ENCODE results near the gene AGBL1.
A peak's percentile ranks its signal among the peaks of the same experiment; 100 is the strongest.

The AGBL1 gene

DNA sequence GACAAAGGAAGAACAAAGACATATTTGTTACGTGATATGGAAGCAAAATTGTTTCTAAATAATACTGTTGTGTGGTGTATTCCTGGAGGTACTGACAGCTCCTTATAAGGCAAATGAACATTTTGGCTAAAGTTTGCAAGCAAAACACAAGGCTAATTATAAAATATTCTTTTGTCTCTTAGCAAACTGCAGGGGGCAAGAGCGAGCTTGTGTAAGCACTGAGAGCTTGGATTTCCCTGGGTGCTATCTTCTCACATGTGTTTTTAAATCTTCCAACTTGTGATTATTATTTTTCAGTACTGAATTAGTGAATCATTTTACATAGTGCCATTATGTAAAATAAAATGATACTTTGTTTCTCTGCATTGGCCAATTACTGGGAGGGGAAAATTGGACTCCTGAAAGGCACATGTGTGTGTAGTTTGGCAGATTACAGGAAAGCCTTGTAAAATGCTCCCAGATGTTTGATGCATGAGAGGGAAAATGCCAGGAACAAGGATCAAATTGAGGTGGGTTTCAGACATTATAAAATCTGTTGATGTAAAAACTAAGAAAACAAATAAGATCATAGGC, 611.5 kb downstream of the AGBL1 start:
- no peaks in the 10 kb centered on the region for H3K36me3 Mint-ChIP-seq (ENCODE audit: low read depth)
- no peaks in the 10 kb centered on the region for H3K4me1 Mint-ChIP-seq
- H3K9me3 Mint-ChIP-seq, result no peaks in the 10 kb centered on the region
- no peaks in the 10 kb centered on the region for H3K27me3 Mint-ChIP-seq (ENCODE audit: low read depth)
- H3K27ac Mint-ChIP-seq, result no peak overlapping the region
- no peak overlapping the region for H3K4me3 Mint-ChIP-seq
- TF ChIP-seq, protein P1, sequence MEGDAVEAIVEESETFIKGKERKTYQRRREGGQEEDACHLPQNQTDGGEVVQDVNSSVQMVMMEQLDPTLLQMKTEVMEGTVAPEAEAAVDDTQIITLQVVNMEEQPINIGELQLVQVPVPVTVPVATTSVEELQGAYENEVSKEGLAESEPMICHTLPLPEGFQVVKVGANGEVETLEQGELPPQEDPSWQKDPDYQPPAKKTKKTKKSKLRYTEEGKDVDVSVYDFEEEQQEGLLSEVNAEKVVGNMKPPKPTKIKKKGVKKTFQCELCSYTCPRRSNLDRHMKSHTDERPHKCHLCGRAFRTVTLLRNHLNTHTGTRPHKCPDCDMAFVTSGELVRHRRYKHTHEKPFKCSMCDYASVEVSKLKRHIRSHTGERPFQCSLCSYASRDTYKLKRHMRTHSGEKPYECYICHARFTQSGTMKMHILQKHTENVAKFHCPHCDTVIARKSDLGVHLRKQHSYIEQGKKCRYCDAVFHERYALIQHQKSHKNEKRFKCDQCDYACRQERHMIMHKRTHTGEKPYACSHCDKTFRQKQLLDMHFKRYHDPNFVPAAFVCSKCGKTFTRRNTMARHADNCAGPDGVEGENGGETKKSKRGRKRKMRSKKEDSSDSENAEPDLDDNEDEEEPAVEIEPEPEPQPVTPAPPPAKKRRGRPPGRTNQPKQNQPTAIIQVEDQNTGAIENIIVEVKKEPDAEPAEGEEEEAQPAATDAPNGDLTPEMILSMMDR (IDR thresholded peaks at IDR 0.05; ENCODE audit: unreplicated experiment in 3 of 3), result peak in 1 of 3 experiments; percentile 11

DNA sequence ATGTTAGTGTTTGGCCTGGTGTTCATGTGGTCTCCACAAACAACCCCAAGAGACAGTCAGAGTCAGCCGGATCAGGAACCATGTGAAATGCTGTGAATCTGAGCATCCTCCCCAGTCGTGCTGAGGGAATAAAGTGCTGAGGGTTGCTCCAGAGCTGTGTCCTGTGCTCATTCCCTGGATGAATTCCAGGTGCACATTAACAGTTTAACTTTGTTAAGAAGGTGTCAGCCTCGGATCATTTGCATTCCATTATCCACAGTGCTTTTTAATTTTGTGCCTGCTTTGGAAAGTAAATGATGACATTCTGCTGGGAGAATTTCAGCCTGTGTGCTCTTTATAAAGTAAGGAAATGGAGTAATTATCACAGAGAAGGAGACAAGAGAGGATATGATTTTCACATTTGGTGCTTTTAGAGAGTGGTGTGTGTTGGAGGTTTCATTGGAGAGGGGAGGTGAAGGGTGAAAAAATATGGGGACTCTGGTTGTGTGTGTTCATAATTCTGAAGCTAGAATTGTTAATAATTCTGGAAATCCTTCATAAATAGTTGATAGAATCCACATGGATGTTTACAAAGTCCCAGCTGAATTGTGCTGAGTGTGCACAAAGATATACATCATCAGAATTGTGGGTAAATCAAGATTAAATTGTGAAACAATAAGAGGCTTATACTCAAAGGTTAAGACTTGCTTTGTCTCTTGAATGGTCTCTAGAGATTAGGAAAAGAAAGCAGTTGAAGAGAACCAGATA, 621.4 kb downstream of the AGBL1 start:
- Mint-ChIP-seq H3K27ac (no peak overlapping the region), H3K36me3 (ENCODE audit: low read depth) (no peaks in the 10 kb centered on the region), H3K27me3 (ENCODE audit: low read depth) (peaks cover 3% of the 10 kb centered on the region), H3K9me3 (peaks cover 3% of the 10 kb centered on the region), H3K4me1 (no peaks in the 10 kb centered on the region), H3K4me3 (no peak overlapping the region)
- TF ChIP-seq, protein P1 (IDR thresholded peaks at IDR 0.05; ENCODE audit: unreplicated experiment in 3 of 3), result no peak

DNA sequence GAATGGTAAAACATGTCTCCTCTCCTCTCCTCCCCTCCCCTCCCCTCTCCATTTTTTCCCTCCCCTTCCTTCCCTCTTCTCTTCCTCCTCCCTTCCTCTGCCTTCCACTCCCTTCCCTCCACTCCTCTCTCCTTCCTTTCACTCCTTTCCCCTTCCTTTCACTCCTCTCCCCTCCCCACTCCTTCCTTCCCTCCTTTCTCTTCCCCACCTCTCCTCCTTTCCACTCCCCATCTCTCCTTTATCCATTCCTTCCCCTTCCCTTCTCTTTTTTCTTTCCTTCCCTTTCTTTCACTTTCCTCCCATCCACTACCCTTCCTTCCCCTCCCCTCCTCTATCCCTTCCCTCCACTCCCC, 621.9 kb downstream of the AGBL1 start:
- no peak overlapping the region for H3K4me3 Mint-ChIP-seq
- H3K36me3 Mint-ChIP-seq (ENCODE audit: low read depth), result no peaks in the 10 kb centered on the region
- no peak overlapping the region for H3K27ac Mint-ChIP-seq
- no peaks in the 10 kb centered on the region for H3K4me1 Mint-ChIP-seq
- peaks cover 3% of the 10 kb centered on the region for H3K9me3 Mint-ChIP-seq
- H3K27me3 Mint-ChIP-seq (ENCODE audit: low read depth), result peaks cover 3% of the 10 kb centered on the region
- TF ChIP-seq, protein P1 (IDR thresholded peaks at IDR 0.05; ENCODE audit: unreplicated experiment in 3 of 3), result no peak

DNA sequence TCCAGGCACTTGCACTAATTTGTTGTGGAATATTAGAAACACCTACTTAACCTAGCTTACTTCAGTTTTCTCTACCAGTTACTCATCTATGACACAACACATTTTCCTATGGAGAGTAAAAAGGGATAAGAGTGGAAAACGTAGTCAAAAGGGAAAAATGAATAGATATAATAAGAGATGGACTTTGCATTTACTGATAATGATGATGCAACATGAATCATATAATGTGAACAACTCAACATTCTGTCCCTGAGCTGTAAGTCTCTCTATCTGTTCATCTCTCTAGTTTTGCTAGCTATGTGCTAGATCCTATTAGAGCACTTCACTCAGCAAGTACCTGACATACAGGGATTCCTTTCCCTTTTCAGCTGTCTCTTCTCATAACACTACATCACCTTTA, 627.1 kb downstream of the AGBL1 start:
- no peak overlapping the region for H3K27ac Mint-ChIP-seq
- H3K27me3 Mint-ChIP-seq (ENCODE audit: low read depth), result peaks cover 3% of the 10 kb centered on the region
- no peaks in the 10 kb centered on the region for H3K4me1 Mint-ChIP-seq
- H3K36me3 Mint-ChIP-seq (ENCODE audit: low read depth), result no peaks in the 10 kb centered on the region
- TF ChIP-seq, protein P1 (IDR thresholded peaks at IDR 0.05; ENCODE audit: unreplicated experiment in 3 of 3), result no peak
- H3K4me3 Mint-ChIP-seq, result no peak overlapping the region
- no peaks in the 10 kb centered on the region for H3K9me3 Mint-ChIP-seq

DNA sequence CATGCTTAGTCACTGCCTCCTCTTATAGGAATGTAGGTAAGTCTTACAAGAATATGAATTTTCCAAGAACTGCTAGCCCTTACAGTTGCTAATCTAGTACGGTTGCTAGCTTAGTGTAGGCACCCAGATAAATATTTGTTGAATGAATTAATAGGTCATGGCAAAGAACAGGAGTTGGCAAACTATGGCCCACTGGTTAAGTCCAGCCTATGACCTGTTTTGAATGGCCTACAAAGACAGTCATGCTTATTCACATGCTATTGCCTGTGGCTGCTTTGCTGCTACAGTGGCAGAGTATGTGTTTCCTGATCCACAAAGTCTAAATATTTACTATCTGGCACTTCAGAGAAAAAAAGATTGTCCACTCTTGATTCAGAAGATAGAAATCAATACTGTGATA, 631.8 kb downstream of the AGBL1 start:
- TF ChIP-seq, protein P1 (IDR thresholded peaks at IDR 0.05; ENCODE audit: unreplicated experiment in 3 of 3), result no peak

DNA sequence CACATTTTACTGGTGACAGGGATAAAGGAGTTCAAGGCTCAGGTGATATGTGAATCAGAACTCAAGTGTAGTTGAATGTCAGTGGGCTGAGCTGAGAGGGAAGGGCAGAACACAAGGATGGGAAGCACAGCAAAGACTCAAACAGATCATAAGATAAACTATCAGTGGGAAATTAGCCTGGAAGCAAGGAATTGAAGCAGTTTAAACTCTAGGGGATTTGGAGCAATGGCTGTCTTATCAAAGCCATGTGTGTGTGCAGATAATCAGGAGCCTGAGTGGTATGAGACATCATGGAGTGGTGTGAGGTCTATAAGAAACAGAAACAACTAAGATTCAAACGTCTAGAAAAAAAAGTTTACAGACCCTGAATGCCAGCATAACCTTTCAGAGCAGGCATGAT, 634.6 kb downstream of the AGBL1 start:
- Mint-ChIP-seq H3K27ac (no peak overlapping the region), H3K36me3 (ENCODE audit: low read depth) (no peaks in the 10 kb centered on the region), H3K27me3 (ENCODE audit: low read depth) (peaks cover 4% of the 10 kb centered on the region), H3K4me1 (peaks cover 6% of the 10 kb centered on the region), H3K9me3 (no peaks in the 10 kb centered on the region), H3K4me3 (no peak overlapping the region)
- TF ChIP-seq, protein P1 (IDR thresholded peaks at IDR 0.05; ENCODE audit: unreplicated experiment in 3 of 3), result no peak

More for the DNA sequence above, 631.8 kb downstream of the AGBL1 start:
- Mint-ChIP-seq H3K9me3 (no peaks in the 10 kb centered on the region), H3K27ac (no peak overlapping the region), H3K27me3 (ENCODE audit: low read depth) (peaks cover 4% of the 10 kb centered on the region), H3K4me1 (peaks cover 6% of the 10 kb centered on the region), H3K36me3 (ENCODE audit: low read depth) (no peaks in the 10 kb centered on the region), H3K4me3 (no peak overlapping the region)

All from nephron (organoid).